Glomerular endothelial cell (primary cell): Measurements from ENCODE around the gene SCARB2. TPM values are rescaled to one million over a fixed set of nuclear protein-coding genes. Genes with fewer than 3 reads are reported as not detected.
"Not testable (repeated sequence)": the region's sequence is repeated elsewhere in the genome, so short reads cannot be mapped to it uniquely, and the experiment has no call there.

ENCODE experiments used
- DNase-seq: peaks from one replicate; pipeline ENCODE4 v3.0.0-alpha.2; 2011; ENCODE audit warnings: low read depth, low spot score; ENCODE audit errors: extremely low read depth
- total RNA-seq: library from RNA; depleted of rRNA; stranded (reverse); fragments of >200 nt; gene quantifications from 2 replicates; pipeline ENCODE4 v1.2.3, GENCODE V29; 2015

SCARB2 gene, protein sequence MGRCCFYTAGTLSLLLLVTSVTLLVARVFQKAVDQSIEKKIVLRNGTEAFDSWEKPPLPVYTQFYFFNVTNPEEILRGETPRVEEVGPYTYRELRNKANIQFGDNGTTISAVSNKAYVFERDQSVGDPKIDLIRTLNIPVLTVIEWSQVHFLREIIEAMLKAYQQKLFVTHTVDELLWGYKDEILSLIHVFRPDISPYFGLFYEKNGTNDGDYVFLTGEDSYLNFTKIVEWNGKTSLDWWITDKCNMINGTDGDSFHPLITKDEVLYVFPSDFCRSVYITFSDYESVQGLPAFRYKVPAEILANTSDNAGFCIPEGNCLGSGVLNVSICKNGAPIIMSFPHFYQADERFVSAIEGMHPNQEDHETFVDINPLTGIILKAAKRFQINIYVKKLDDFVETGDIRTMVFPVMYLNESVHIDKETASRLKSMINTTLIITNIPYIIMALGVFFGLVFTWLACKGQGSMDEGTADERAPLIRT
- 154 and 216 TPM in 2 replicates for total RNA-seq

DNA sequence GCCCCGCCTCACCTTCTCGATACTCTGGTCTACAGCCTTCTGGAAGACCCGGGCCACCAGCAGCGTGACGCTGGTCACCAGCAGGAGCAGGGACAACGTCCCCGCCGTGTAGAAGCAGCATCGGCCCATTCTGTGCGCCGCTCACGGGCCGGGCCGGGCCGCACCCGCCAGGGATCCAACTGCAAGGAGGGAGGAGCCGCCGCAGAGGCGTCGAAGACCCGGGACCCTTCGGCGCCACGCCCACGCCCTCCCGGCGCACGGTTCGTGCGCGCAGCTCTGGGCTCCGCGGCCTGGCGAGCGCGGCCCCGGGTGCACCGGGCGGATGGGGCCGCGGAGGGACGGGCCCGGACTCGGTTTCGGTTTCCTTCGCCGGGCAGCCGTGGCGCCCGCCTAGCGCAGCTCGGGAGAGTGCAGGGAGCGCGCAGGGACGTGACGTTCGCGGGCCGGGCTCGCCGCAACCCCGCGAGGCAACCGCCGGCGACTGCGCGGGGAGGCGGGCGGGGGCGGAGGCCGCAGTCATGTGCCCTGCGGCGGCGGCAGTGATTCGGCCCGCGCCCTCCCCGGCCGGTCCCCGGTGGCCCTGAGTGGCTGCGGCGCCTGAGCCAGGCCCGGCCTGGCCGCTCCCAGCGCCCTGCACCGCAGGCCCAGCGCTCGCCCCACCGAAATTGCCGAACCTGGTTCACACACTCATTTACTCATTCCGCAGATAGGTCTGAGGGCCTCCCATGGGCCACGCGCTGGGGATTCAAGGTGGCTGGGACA lies at the start of gene SCARB2:
TSS of gene SCARB2 (minus strand) at position 410 of the 762 bp plus-strand sequence. CDS start at position 129, 281 bp downstream.
- no peak for DNase-seq

DNA sequence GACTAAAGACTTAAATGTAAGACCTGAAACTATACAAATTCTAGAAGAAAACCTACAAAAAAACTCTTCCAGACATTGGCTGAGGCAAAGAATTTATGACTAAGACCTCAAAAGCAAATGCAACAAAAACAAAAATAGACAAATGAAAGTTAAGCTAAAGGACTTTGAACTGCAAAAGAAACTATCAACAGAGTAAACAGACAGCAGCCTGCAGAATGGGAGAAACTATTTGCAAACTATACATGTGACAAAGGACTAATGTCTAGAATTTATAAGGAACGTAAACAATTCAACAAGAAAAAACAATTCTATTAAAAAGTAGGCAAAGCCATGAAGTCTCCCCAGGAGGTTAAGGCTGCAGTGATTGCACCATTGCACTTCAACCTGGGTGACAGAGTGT lies 46.9 kb upstream of the SCARB2 start:
- DNase-seq: no peak

DNA sequence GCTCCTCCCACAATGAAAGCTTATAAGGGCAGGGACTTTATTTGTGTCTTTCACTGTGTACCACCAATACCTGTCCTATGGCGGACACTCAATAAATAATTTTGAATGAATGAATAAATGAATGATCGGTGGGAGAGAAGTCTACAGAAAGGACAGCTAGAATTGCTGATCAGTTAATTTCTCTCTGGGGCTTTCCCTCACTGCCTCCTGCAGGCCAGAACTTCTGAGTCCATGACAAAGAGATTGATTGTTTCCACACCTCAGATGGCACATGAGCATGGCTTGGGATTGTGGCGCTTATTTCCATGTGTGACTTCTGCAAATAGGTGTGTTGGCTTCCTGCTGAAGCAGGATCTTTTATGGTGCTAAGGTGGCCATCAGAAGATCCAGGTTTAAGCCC lies 44.2 kb upstream of the SCARB2 start:
- DNase-seq: no peak

DNA sequence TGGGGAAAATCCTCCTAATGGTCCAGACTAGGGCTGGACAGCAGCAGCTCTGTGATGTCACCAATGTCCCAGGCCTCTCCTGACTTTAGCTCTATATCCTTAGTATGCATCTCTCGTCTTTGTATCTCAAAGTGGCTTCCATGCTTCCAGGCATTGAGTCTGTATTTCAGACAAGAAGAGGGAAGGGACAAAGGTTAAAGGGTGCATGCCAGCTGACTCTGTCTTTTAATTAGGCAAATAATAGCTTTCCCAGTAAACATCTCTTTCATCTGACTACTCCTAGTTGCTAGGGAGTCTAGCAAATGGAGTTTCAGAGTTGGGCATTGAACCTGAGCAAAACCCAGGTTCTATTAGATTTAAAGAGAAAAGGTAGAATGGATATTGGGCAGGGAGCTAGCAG lies 43.3 kb upstream of the SCARB2 start:
- no peak for DNase-seq

DNA sequence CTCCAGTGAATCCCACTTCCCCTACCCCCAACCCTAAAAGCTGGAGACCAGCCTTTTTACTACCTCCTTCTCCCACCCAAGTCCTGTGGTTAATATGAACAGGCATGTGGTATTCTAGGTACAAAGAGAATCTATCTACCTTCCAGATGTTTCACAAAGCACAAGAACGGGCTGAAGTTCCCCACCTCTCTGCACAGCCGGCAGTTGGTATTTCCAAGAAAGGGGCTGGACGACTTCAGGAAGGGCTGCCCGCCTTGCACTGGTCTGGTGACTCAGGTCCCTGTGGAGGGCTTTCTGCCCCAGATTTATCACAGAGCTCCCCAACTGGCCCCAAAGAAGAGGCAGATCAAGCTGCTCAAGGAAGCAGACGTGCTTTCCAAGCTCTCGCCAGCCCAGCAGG lies 42.4 kb upstream of the SCARB2 start:
- no peak for DNase-seq

DNA sequence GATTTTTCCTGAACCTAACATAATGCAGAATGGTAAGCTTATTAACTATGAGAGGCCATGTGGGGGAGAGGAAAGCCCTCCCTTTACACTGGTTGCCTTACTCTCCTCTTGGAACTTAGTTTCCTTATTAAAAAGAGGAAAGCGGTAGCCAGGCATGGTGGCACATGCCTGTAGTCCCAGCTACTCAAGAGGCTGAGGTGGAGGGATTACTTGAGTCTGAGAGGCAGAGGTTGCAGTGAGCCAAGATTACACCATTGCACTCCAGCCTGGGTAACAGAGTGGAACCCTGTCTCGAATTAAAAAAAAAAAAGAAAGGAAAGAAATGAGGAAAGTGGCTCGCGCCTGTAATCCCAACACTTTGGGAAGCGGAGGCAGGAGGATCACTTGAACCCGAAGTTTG lies 39.9 kb upstream of the SCARB2 start:
- DNase-seq: no peak

DNA sequence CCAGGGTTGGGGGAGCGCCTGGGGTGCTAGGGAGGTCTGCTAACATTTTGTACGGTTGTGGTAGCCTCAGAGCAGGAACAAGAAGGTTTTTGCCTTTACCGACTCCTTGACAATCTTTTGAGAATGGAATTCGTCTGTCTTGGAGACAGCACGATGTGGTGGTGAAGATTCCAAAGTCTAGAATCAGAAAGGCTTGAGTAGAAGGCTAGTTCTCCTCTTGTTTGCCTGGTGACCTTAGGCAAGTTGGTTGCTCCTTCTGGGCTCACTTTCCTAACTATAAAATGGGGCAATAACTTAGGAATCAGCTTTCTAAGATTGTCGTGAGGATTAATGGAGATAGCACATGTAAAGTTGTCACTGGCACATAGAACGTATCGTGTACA lies 38.6 kb upstream of the SCARB2 start:
- DNase-seq: no peak

DNA sequence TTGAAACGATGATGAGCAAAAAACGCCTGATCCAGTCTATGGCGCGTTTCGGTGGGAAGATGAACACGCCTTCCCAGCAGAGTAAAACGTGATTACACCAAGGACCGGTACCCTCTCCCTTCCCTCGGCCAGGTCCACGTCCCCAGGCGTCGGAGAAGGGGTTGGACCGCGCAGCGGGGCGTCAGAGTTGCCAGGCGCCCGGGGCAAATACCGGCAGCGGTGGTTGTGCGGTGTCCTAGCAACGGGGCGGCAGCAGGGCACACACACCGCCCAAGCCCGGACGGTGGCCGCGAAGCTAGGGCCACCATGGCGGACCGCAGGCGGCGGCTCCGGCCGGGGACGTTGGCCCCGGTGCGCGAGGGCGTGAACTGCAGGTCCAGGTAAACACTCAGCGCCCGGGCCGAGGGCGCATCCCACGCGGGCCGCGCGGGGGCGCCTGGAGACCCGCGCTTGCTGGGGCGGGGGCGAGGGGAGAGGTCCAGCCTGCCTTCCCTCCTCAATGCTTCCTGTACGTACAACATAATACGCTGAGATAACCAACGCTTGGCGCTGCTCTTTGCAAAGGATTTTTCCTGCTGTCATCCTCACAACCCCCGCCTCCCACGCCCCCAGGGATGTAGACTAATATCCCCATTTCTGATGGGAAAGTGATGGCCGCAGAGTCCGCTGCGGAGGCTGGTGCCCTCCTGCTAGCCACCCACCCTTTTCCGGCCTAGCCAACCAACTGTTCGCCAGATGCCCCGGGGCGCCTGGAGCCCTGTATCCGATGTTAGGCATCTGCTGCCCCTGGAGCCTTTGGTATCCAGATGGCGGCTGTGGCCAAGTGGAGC lies 38.0 kb upstream of the SCARB2 start, which contains the start of gene FAM47E:
TSS of gene FAM47E (plus strand) at position 281 of the 830 bp plus-strand sequence. CDS start at position 307, 26 bp downstream.
- no peak for DNase-seq

DNA sequence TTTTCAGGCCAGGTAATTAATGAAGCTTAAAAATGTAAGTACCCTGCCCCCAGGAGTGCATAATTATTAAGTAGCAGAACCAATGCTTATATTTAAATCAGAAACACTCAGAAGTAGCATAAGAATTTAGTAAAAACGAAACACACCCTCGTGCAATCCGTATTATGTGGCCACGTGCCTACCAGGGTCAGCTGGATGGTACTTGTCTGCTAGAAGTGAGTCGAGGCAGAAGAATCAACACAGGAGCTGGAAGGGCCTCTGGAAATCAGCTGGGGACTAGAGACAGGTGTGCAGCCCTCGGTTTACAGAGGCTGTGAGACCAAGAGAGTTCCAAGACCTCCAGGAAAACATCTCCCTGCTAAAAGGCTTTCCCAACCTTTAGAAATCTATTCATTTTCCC lies 37.3 kb upstream of the SCARB2 start:
- DNase-seq: no peak

DNA sequence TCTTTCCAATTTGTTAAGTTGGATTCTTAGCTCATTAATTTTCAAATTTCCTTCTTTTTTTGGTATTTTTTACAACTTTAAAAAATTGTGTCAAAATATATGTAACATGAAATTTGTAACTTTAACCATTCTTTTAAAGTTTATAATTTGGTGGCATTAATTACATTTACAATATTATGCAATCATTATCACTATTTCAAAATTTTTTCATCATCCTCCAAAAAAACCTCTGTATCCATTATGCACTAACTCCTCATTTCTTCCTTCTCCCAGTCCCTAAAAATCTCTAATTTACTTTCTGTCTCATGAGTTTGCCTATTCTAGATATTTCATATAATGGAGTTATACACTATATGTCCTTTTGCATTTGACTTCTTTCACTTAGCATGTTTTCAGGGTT lies 33.2 kb upstream of the SCARB2 start:
- no peak for DNase-seq

DNA sequence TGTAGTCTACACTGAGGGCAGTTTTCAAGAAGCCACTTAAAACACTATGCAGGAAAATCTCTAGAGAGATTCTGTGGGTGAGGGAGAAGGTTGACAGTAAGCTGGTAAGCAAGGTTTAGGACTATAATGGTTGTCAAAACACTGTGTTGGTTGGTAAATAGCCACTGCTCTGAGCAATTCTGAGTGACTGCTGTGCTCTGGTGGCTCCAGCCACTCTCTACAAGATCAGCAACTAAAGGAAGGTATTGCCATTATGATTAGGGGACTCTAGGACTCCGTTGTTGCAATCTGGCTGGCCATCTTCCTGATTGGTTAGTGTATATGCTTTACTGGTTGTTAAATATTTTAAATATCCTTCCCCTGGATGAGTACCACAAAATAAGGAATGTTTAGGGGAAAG lies 32.4 kb upstream of the SCARB2 start:
- no peak for DNase-seq

DNA sequence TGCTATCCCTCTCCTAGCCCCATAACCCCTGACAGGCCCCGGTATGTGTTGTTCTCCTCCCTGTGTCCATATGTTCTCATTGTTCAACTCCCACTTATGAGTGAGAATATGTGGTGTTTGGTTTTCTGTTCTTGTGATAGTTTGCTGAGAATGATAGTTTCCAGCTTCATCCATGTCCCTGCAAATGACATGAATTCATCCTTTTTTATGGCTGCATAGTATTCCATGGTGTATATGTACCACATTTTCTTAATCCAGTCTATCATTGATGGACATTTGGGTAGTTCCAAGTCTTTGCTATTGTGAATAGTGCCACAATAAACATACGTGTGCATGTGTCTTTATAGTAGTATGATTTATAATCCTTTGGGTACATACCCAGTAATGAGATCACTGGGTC lies 30.3 kb upstream of the SCARB2 start:
- not testable (repeated sequence) for DNase-seq

DNA sequence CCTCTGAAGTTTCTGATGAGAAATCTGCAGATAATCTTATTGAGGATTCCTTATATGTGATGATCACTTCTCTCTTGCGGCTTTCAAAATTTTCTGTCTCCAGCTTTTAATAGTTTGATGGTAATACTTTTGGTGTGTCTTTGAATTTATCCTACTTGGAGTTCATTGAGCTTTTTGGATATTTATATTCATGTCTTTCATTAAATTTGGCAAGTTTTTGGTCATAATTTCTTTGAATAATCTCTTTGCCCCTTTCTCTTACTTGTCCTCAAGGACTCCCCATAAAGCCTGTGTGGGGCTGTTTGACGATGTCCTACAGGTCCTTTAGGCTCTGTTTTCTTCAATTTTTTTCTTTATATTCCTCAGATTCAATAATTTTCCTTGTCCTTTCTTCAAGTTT lies 26.6 kb upstream of the SCARB2 start:
- no peak for DNase-seq

DNA sequence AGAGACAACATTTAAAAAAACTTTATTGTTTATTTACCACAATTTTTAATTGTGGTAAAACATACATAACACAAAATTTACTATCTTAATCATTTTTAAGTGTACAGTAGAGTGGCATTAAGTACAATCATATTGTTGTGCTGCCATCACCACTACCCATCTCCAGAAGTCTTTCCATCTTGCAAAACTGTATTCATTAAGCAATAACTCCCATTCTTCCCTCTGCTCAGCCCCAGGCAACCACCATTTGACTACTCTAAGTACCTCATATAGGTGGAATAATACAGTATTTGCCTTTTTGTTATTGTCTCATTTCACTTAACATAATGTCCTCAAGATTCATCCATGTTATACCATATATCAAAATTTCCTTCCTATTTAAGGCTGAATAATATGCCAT lies 25.1 kb upstream of the SCARB2 start:
- no peak for DNase-seq

DNA sequence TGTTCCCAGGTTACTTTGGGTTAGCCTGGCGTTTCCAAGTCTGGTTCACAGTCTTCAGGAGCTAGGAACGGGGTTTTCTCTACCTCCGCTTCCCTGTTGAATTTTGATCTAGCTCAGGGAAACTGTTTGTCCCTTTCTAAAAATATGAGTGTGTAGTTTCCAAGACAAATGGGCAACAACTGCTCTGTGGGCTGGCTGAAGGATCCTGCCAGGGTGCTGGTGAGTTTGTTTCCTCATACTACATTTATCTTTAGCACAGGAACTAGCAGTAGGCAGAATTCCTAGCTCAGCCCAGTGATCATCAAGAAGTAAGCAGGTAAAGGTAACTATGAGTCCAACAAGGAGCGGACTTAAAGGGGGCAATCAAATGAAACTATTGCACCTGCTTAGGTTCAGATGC lies 24.6 kb upstream of the SCARB2 start:
- no peak for DNase-seq

DNA sequence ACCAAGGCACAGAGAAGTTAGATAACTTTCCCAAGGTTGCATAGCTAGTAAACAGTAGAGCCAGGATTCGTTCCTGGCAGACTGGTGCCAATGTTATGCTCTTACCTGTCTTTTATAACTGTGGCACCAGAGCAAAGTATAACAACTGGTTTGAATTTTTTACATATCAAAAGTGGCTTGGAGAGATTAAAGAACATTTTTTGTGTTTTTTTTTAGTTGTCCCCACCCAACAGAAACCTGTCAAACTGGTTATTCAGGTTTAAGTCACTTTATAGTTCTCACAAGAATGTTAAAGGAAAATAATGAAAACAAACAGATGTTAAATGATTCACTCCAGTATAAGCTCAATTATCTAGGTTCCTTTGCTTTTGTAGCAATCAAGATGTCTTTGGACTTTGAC lies 22.3 kb upstream of the SCARB2 start:
- DNase-seq: no peak

DNA sequence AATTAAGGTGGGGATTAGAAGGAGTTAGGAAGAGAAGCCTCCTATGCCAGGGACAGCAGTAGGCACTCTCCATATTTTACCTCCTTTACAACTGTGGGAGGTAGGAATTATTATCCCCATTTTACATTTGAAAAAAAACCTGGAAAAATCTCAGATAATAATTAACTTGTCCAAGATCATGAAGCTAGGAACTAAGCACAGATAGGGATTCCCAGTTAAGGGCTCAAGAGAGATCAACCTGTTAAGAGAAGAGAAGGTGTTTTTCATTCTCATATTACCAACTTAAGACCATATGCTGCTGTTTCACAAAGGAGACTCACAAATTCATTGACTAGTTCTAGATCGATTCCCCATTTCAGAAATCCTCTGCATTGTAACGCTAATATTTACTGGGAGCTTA lies 21.8 kb upstream of the SCARB2 start:
- no peak for DNase-seq

DNA sequence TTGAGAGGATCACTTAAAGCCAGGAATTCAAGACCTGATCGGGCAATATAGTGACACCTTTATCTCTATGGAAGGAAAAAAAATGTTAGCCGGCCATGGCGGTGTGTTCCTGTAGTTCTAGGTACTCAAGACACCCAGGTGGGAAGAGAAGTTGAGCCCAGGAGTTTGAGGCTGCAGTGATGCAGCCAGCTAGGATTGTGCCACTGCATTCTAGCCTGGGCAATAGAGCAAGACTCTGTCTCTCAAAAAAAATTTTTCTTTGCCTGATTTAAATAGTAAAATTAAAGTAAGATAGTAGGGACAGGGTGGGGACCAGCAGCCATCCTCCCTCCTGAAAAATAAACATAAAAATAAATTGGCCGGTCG lies 21.0 kb upstream of the SCARB2 start:
- DNase-seq: no peak

DNA sequence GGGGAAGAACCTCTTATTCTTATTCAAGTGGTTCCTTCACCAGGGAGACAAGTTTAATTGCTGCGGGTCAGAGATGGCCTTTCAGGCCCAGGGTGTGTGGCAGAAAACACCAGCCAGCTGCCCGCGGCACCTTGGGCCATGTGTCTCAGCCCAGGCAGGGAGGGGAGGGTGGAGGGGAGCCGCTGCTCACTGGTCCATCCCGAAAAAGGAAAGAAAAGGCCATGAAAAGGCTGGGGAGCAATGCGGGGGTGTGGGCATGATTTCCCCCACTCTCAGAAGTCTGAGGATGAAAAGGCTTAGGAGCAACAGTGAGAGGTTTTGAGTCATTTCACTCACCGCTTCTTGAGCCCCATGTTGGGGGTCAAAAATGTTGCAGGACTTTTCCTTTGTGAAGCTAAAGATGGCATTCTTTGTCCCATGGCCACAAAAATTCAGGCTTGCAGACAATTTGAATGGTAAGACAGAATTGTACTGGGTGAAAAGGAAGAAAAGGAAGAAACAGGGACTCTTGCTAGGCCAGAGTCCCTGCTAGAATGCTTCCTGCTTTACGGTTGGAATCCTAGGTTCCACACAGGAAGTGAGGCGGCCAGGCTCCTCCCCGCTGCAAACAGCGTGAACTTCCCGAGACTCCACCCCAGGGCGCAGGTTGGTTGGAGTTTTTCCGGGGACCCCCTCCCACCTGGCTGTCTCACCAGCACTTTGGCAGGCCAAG lies 20.5 kb upstream of the SCARB2 start:
- no peak for DNase-seq

DNA sequence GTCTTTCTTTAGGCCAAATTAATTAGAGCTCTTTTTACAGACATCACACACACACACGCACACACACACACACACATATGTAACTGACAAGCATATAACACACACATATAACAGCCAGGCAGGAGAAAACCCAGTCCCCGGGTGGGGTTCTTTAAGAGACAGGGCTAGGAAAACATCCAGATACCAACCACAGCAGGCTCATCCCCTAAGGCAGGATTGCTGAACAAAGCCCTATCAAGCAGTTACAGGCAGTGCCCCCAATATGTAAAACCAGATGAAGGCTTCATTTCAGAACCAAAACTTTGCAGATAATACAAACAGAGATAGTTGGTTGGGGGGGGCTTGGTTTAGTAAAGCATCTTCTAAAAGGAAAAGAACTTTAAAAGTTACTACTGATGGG lies 19.9 kb upstream of the SCARB2 start:
- DNase-seq: no peak

DNA sequence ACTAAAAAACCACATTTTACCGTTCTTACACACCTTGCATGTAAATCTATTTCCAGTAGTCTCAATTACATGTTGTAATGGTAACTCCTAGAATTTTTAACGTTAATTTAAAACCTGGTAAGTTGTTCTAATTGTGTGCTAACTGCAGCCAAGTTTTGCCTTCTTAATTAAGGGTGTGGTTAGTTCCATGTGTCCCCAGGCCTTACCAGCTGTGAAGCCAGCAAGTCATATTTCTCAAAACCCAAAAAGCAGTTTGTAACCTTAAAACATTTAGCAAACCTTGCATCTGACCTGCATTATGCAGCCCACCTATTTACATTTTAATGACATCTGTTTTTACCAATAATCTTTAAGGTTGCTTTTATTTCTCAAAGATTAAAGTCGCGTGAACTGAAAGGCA lies 19.5 kb upstream of the SCARB2 start:
- DNase-seq: no peak
